ENCODE results near the gene OGA.
"Not testable (repeated sequence)": the region's sequence is repeated elsewhere in the genome, so short reads cannot be mapped to it uniquely, and the experiment has no call there.

OGA gene

GRCh38 chr10:101803511-101803910, 14.7 kb downstream of the OGA start:
- no peak for DNase-seq (ENCODE audit: low read depth)
- TF ChIP-seq MYC (IDR thresholded peaks at IDR 0.05; ENCODE audit: low read depth, low read length): no peak
- H3K4me3 ChIP-seq (ENCODE audit: low read depth, low read length): no peak overlapping the region

- no peak for DNase-seq (ENCODE audit: low read depth)
- TF ChIP-seq MYC (IDR thresholded peaks at IDR 0.05; ENCODE audit: low read depth, low read length) (no peak), MAX (IDR thresholded peaks at IDR 0.05; ENCODE audit: low read depth, low read length) (no peak), POLR2A (IDR thresholded peaks at IDR 0.05; ENCODE audit: extremely low read depth, insufficient read length) (no peak), CTCF (IDR thresholded peaks at IDR 0.05; ENCODE audit: low read depth, low read length) (no peak)
- no peak overlapping the region for H3K4me3 ChIP-seq (ENCODE audit: low read depth, low read length)
These were observed 20.7 kb downstream of the OGA start for GRCh38 chr10:101797403-101798059.

- H3K4me3 ChIP-seq (ENCODE audit: low read depth, low read length): no peak overlapping the region
- DNase-seq (ENCODE audit: low read depth): no peak
- TF ChIP-seq MYC (IDR thresholded peaks at IDR 0.05; ENCODE audit: low read depth, low read length): no peak
These were observed 24.7 kb downstream of the OGA start for GRCh38 chr10:101793526-101793925.

GRCh38 chr10:101789686-101790085, 28.6 kb downstream of the OGA start:
- no peak overlapping the region for H3K4me3 ChIP-seq (ENCODE audit: low read depth, low read length)
- no peak for DNase-seq (ENCODE audit: low read depth)
- TF ChIP-seq CTCF (IDR thresholded peaks at IDR 0.05; ENCODE audit: low read depth, low read length): no peak
- TF ChIP-seq MAX (IDR thresholded peaks at IDR 0.05; ENCODE audit: low read depth, low read length): no peak
- no peak for TF ChIP-seq POLR2A (IDR thresholded peaks at IDR 0.05; ENCODE audit: extremely low read depth, insufficient read length)
- TF ChIP-seq MYC (IDR thresholded peaks at IDR 0.05; ENCODE audit: low read depth, low read length): no peak

GRCh38 chr10:101789231-101789630, 29.0 kb downstream of the OGA start:
- DNase-seq (ENCODE audit: low read depth); H3K4me3 ChIP-seq (ENCODE audit: low read depth, low read length): not testable (repeated sequence)

- DNase-seq (ENCODE audit: low read depth): no peak
- TF ChIP-seq MAX (IDR thresholded peaks at IDR 0.05; ENCODE audit: low read depth, low read length) (no peak), POLR2A (IDR thresholded peaks at IDR 0.05; ENCODE audit: extremely low read depth, insufficient read length) (no peak), CTCF (IDR thresholded peaks at IDR 0.05; ENCODE audit: low read depth, low read length) (no peak), MYC (IDR thresholded peaks at IDR 0.05; ENCODE audit: low read depth, low read length) (no peak)
- no peak overlapping the region for H3K4me3 ChIP-seq (ENCODE audit: low read depth, low read length)
These were observed 32.4 kb downstream of the OGA start for GRCh38 chr10:101785801-101786200.

GRCh38 chr10:101784558-101784957, 33.7 kb downstream of the OGA start:
- TF ChIP-seq MAX (IDR thresholded peaks at IDR 0.05; ENCODE audit: low read depth, low read length) (no peak), CTCF (IDR thresholded peaks at IDR 0.05; ENCODE audit: low read depth, low read length) (no peak), MYC (IDR thresholded peaks at IDR 0.05; ENCODE audit: low read depth, low read length) (no peak), POLR2A (IDR thresholded peaks at IDR 0.05; ENCODE audit: extremely low read depth, insufficient read length) (no peak)
- DNase-seq (ENCODE audit: low read depth): no peak
- H3K4me3 ChIP-seq (ENCODE audit: low read depth, low read length): no peak overlapping the region
